Measurements from ENCODE around the gene UBE3D. TPM values are rescaled to one million over a fixed set of nuclear protein-coding genes. Genes with fewer than 3 reads are reported as not detected.

Gene UBE3D
- total and polyA plus RNA-seq, 2 of the 8 experiments (the other 6 are each of a cell fraction or from before 2014, with no cell fraction given), result 5.7 to 16.3 TPM

DNA sequence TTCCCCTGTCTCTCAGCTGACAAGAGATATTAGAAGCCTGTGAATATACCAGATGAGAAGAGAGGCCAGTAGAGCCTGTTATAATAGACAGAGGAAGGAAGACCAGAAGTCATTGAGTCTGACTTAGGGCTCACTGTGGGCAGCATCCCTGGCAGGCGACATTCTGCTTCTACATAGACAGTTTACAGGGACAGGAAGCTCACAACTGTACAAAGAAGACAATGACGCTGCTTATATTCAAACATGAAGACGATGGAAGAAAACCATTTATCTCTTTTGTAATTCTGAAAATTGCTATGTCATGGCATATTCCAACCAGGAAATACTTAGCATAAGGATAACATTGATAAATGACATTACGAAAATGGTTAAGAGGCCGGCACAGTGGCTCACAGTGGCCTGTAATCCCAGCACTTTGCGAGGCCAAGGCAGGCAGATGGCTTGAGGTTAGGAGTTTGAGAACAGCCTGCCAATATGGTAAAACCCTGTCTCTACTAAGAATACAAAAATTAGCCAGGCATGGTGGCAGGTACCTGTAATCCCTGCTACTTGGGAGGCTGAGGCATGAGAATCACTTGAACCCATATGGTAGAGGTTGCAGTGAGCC is 170.9 kb downstream of the UBE3D start:
- Histone ChIP-seq H3K36me3 (ENCODE audit: control insufficient read depth in 2 of 4, insufficient read depth in 4 of 4, low read length in 3 of 4) (0 out of 8 replicates have a peak, but pooled peaks cover 0 to 4% (median 0%) of the 10 kb centered on the region in 4 experiments), H2BK5ac (ENCODE audit: low read depth, low read length) (no peak overlapping the region), H2BK12ac (ENCODE audit: low read depth, low read length) (no peak overlapping the region), H3K4ac (replicated peaks; ENCODE audit: insufficient read length, low read depth, low read length) (no peak overlapping the region), H3K9ac (replicated peaks in 1 of 4; ENCODE audit: extremely low read depth in 1 of 4, low read depth in 3 of 4, low read length in 3 of 4) (no peak overlapping the region), H3K27me3 (replicated peaks in 1 of 4; ENCODE audit: control insufficient read depth in 3 of 4, extremely low read depth in 1 of 4, insufficient read depth in 3 of 4, low read length in 3 of 4) (no peaks in the 10 kb centered on the region), H3K79me2 (ENCODE audit: control insufficient read depth in 1 of 2, insufficient read depth in 2 of 2, low read length in 2 of 2) (no peaks in the 10 kb centered on the region), H2BK15ac (ENCODE audit: low read length) (no peak overlapping the region), H3K23ac (ENCODE audit: insufficient read length) (no peak overlapping the region), H4K5ac (ENCODE audit: insufficient read length, low read depth, low read length) (no peak overlapping the region), H4K91ac (replicated peaks; ENCODE audit: insufficient read length, low read length) (no peak overlapping the region), H3K56ac (replicated peaks; ENCODE audit: insufficient read length, low read depth, low read length) (no peak overlapping the region), H3K23me2 (ENCODE audit: low read depth, low read length) (no peaks in the 10 kb centered on the region), H2BK120ac (replicated peaks; ENCODE audit: low read depth, low read length) (no peak overlapping the region), H3K4me3 (ENCODE audit: extremely low read depth in 1 of 4, insufficient read depth in 2 of 4, low read depth in 3 of 4, low read length in 4 of 4) (no peak overlapping the region), H3K14ac (ENCODE audit: insufficient read length) (no peak overlapping the region), H3K18ac (ENCODE audit: extremely low read depth, low read length) (no peak overlapping the region), H3K79me1 (ENCODE audit: low read depth, low read length) (no peaks in the 10 kb centered on the region; the same call in 1 of the 2 replicates), H4K20me1 (replicated peaks in 1 of 2; ENCODE audit: control insufficient read depth in 1 of 2, insufficient read depth in 2 of 2, low read length in 2 of 2) (no peaks in the 10 kb centered on the region), H3K4me1 (replicated peaks in 1 of 4; ENCODE audit: control insufficient read depth in 3 of 4, insufficient read depth in 4 of 4, low read length in 3 of 4) (peaks cover 0 to 8% (median 0%) of the 10 kb centered on the region in 4 experiments; a peak in 3 of 7 replicates), H2BK20ac (ENCODE audit: low read length) (no peak overlapping the region), H2AK5ac (ENCODE audit: low read depth, low read length) (no peak overlapping the region), H3K4me2 (ENCODE audit: insufficient read depth in 1 of 2, low read depth in 2 of 2, low read length in 2 of 2) (no peak overlapping the region), H3K27ac (ENCODE audit: low read depth, low read length) (no peak overlapping the region), H2AFZ (ENCODE audit: low read length) (no peak overlapping the region), H4K8ac (ENCODE audit: extremely low read depth, insufficient read depth, low read length) (no peak overlapping the region), H3K9me3 (ENCODE audit: insufficient read depth in 2 of 2, low read depth in 1 of 2, low read length in 1 of 2) (no peaks in the 10 kb centered on the region)
- POLR2A ChIA-PET (ENCODE audit: partially characterized antibody), result no interaction called here
- CTCF ChIA-PET (ENCODE audit: partially characterized antibody), result interaction anchor here (0.8 kb wide), 1 partner anchor 49 kb away, joined by 3 read pairs; no protein-coding TSS in a partner anchor
- TF ChIP-seq SUZ12 (IDR thresholded peaks at IDR 0.05; ENCODE audit: low read length), result no peak
- FAIRE-seq (no peak), DNase-seq (ENCODE audit: low read depth in 1 of 2, low spot score in 2 of 2) (no peak)
- 95% methylated on average over 6 of the region's 6 CpGs; no CpG with 5 or more reads in 1 of the 2 experiments for WGBS, 2 experiments (ENCODE audit: extremely low coverage in 1 of 2, insufficient coverage in 1 of 2, insufficient read length in 1 of 2, insufficient replicate concordance in 2 of 2, low coverage in 1 of 2, low lambda C conversion rate in 2 of 2, missing lambda C conversion rate in 1 of 2)

Measured in H1 (cell line).